HL-60 (cell line): ENCODE results near the gene BECN2.

Experiments
- POLR2AphosphoS5 ChIP-seq: IDR thresholded peaks from 2 replicates; pipeline ENCODE4 v1.6.1; 2012; ENCODE audit warnings: low read depth
- TF ChIP-seq, protein P1 (sequence below): IDR thresholded peaks from one replicate; pipeline ENCODE4 v1.5.1; 2011; ENCODE audit warnings: low read length, control low read depth, inconsistent platforms; ENCODE audit not compliant: insufficient read depth

DNA sequence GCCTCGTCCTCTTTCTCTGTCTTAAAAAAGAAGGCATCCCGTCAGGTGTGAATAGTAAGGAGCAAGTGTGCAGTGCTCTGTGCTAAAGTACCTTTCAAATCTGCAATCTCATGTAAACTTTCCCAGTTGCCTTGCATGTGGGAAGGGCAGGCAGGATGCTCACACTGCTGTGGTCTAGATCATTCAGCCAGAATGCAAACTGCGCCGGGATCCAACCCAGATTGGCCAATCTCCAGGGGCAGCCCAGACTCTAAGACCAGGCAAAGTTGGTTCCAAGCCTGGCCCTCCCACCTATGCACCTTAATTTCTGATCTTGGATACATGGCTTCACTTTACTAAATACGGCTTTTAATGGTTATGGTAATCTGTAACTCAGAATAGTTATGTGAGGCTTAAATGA is 44.5 kb downstream of the BECN2 start:
- TF ChIP-seq, protein P1, sequence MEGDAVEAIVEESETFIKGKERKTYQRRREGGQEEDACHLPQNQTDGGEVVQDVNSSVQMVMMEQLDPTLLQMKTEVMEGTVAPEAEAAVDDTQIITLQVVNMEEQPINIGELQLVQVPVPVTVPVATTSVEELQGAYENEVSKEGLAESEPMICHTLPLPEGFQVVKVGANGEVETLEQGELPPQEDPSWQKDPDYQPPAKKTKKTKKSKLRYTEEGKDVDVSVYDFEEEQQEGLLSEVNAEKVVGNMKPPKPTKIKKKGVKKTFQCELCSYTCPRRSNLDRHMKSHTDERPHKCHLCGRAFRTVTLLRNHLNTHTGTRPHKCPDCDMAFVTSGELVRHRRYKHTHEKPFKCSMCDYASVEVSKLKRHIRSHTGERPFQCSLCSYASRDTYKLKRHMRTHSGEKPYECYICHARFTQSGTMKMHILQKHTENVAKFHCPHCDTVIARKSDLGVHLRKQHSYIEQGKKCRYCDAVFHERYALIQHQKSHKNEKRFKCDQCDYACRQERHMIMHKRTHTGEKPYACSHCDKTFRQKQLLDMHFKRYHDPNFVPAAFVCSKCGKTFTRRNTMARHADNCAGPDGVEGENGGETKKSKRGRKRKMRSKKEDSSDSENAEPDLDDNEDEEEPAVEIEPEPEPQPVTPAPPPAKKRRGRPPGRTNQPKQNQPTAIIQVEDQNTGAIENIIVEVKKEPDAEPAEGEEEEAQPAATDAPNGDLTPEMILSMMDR: no peak
- no peak for TF ChIP-seq POLR2AphosphoS5
